Activated naive CD4-positive, alpha-beta T cell treated with anti-CD3 and anti-CD28 coated beads, Interleukin-2, amount 50 U/mL, for 16 hours (primary cell): Measurements from ENCODE around the gene SLC25A1.
"Not testable (repeated sequence)": the region's sequence is repeated elsewhere in the genome, so short reads cannot be mapped to it uniquely, and the experiment has no call there.

Experiments used
- DNase-seq: peaks from one replicate; pipeline ENCODE4 v3.0.0-alpha.2; 2020

The SLC25A1 gene

GRCh38 chr22:19204640-19205039 lies 26.1 kb upstream of the SLC25A1 start:
- no peak for DNase-seq

DNA sequence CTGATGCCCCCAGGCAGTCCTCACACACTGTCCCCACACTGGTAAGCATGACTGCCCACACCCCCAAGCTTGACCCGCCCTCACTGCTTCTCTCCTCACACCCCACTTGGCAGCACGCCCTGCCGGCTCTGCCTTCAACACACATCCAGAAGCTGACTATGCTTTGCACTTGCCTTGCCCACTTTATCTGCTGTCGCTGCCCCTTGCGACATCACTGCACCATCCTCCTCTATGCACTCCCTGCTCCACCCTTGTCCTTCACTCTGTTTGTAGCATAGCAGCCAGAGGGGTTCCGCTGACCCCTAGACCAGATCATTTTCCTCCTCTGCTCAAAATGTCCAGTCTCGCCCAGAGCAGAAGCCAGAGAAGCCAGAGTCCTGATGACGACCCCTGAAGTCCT lies 25.3 kb upstream of the SLC25A1 start:
- no peak for DNase-seq

- DNase-seq: not testable (repeated sequence)
These were observed 24.3 kb upstream of the SLC25A1 start for GRCh38 chr22:19202799-19203186.

- DNase-seq: no peak
These were observed 23.6 kb upstream of the SLC25A1 start for GRCh38 chr22:19201869-19202798.

DNA sequence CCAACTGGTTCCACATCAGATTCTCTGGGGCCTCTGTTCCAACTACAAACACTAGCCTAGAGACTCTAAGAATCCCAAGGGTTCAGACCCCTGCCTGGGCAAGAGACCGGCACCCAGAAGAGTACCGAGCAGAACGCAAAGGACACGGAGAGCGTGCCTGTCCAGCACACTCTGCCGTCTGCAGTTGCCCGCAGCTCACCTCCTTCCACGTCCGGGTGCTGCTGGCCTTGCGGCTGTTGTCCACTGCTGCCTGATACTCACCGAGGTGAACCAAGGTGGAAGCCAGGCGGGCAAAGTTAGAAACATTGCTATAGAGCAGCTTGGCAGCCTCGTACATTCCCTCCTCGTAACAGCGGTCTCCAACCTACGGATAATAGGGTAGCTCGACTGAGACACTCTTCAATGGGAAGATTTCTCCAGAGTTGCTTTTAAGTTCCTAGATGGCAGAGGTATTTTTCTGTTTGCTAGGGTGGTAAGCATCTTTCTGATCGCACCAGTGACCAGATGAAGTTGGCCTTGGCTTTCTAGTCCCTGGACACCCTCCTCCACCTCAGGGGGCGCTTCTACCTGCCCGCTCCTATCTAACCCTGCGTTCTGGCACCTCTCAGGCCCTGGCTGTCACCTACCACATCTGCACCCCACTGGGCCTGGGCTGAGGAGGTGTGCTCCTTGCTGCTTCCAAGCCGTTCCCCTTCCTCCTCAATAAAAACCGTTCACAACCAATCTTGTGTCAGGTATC lies 22.8 kb upstream of the SLC25A1 start:
- no peak for DNase-seq

DNA sequence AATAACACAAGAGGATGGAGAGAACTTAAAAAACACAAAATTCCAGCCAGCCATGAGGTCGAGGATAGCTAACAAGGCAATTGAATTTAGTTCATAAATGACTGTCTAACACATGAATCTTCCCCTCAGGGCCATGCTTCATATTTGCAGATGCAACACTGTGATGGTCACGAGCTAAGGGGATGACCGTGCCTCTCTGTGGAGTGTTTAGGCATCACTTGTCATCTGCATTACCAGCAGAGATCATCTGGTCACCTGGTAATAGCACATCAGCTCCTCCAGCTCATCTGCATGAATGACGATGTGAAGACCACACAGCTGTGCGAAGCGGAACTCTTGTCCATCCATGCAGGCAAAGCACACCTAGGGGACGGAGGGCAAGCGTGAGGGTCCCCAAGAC lies 20.9 kb upstream of the SLC25A1 start:
- no peak for DNase-seq

DNA sequence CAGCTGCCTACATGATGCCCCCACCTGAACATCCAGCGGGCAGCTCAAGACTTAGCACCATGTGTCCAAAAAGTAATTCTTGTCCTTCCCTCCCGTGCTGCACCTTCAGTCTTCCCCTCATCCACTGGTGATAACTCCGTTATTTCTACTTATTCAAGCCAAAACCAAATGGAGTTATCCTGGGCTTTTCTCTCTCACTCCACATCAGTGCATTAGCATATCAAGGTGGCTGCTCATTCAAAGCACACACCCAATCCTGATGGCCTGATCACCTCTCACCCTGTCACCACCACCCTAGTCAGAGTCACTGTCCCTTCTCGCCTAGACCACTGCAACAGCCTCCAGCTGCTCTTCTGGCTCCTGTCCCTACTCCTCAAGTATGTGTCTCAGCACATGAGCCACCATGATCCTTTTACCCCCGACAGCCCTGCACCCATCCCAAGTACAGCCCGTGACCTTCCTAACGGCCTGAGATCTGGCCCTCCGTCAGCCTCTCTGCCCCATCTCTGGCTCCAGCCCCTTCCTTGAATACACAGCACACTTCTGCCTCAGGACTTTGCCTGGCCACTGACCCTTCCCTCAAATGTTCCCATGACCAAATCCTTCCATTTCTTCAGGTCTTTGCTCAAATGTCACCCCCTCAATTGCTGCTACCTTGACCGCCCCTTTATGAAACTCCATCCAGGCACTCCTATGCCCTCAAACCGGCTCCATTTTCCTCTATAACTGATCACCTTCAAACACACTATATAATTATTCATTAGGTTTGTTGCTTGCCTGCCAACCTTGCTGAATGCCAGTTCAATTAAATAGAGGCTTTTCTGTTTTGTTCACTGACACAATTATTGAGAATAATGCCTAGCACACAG lies 19.7 kb upstream of the SLC25A1 start:
- no peak for DNase-seq

- DNase-seq: no peak
These were observed 18.5 kb upstream of the SLC25A1 start for GRCh38 chr22:19196841-19197612.

DNA sequence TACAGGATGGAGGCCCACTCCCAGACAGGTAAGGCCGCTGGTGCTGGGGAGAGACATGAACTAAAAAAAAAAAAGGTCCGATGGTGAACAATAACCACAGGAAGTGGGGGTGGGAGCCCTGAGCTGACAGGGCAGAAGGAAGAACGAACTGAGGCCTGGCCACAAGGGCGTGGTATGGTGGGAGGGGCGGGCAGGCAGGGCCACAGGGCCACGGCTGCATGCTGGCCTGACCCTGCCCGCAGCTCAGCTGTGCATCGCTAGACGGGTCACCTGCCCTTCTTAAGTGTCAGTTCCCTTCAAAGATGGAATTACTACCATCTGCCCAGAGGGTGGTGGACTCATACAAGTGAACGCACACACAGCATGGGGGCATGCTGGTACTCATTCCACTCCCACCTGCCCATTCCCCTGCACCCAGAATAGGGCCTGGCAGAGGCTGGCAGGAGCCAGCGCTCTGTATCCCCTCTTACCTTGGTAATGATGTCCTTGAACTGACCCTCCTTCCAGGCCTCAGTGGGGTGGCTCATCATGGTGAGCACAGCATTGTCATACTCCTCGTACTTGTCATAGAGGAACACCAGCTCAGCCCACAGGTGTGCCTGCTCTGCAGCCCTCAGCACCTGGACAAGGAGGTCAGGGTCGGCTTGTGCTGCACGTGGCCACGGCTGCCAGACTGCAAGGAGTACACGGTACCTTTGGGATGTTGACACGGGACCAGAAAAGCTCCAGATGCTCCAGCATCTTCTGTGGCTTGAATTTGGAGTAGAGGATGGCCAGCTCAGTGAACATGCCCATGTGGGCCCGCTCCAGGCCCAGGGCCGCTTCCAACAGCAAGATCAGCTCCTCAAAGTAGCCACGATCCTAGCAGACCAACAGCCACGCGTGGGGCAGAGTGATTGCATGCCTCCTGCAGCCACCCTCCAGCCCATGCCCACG lies 17.5 kb upstream of the SLC25A1 start:
- no peak for DNase-seq

GRCh38 chr22:19194766-19195536 lies 16.4 kb upstream of the SLC25A1 start:
- no peak for DNase-seq

- no peak for DNase-seq
These were observed 15.3 kb upstream of the SLC25A1 start for GRCh38 chr22:19193879-19194278.

GRCh38 chr22:19187716-19188563 lies 9.4 kb upstream of the SLC25A1 start:
- DNase-seq: no peak

DNA sequence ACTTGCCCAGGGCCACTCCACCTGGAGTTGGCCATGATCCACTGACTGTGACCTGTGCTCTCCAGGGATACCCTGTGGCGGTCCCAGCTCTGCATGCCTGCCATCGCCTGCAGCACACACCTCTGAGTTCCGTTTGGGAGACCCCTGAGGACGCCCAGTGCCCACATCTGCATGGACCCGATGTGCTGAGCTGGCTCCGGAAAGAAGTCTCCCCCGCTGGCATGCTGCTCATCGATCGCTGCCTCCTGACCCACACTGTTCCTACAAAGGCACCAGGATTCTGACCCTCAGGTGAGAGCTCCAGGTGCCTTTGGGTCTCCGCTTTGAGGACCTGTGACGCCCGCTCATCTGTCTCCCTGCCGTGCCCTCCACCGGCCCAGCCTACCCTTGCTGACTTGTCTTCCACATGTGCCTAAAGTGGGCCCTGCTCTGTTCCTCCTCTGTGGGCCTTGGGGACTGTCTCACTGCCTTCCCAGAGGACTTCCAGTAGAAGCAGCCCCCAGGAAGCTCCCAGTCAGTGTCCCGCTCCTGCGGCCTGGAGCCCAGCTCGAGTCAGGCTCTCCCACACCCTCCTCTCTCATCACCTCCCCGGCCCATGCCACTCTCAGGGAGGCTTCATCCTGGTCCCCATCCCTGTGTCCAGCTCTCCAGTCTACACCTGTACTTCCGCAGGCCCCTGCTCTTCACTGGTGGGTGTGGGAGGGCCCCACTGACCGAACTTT lies 5.9 kb upstream of the SLC25A1 start:
- DNase-seq: no peak

DNA sequence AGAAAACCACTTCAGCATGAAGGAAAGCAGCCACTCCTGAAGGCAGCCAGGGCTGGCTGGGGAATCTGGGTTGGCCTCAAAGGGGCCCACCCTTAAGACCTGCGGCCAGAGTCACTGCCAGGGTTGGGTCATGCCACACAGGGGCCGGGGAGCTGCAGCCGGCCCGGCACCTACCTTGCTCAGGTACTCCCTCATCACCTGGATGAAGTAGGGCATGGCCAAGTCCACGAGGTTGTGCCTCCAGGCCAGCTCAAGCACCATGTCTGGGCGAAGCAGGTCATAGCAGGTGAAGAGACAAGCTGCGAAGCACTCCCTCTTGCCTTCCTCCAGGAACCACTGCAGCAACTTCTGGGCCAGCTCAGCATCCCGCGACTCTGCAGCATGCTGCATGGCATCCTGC lies 4.7 kb upstream of the SLC25A1 start:
- DNase-seq: no peak

DNA sequence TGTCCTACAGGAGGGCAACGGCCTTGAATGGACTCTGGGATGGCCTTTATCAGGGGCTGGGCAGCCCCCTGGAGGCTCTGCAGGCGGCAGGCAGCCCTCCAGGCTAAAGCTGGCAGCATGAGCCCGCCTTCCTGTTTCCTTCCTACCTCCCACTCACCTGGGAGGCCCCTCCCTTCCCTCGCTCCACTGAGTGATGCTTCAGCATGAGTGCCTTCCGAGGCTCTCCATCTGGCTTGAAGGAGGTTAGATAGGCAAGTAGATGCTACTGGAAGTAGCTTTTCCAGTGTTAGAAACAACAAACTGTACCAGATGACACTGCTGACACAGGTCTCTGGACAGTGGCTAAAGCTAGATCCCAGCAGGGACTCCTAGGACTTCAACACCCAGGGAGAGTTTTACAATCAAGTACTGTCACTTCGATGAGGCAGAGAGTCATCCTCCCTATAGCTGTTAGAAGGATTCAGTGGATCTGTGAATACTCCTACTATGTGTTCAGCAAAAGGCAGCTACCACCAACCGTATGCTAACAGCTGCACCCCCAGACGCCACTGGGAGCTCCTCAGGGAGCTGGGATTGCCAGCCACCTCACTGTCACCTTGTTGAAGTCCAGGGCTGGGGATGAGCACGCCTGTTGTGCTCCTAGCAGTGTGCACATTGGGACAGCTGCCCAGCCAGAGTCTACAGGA lies 4.1 kb upstream of the SLC25A1 start:
- DNase-seq: peak; percentile 40

GRCh38 chr22:19181786-19182471 lies 3.4 kb upstream of the SLC25A1 start:
- DNase-seq: no peak

DNA sequence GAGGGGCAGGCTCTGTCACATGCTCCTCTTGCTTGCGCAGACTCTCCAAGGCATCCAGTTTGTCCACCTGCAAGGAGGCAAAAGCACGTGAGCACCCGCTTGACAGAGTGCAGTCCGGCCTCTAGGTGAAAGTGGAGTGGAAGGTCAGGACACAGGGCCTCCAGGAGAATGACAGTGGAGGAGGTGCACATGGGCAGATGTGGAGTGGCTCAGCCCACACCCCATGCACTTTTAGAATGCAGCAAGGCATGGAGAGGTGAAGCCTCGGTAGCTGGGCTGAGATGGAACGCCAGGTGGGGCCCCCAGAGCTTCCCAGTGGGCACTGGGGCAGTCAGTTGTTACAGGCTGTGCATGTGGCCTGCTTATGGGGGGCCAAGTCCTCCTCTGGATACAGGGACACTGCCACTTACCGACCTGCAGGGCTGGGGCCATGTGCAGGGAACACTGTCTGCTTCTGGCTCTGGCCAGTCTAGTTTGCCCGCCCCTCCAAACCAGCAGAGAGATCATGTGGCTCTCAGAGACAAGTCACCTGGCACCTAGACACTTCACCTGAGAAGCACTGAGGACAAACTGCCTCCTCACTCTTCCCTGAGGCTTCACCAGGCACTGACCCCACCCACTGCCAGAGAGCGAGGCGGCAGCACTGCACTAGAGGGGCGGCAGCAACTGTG lies 2.3 kb upstream of the SLC25A1 start:
- DNase-seq: no peak
